GM18909 (cell line): ENCODE results near the gene HEATR9.
"Not testable (repeated sequence)": the region's sequence is repeated elsewhere in the genome, so short reads cannot be mapped to it uniquely, and the experiment has no call there.

Experiments used
- ATAC-seq: cut with Tn5 transposase; IDR thresholded peaks from one replicate; pipeline ENCODE4 v1.9.1; 2021; ENCODE audit warnings: mild to moderate bottlenecking; ENCODE audit not compliant: unreplicated experiment, poor library complexity

The HEATR9 gene, protein sequence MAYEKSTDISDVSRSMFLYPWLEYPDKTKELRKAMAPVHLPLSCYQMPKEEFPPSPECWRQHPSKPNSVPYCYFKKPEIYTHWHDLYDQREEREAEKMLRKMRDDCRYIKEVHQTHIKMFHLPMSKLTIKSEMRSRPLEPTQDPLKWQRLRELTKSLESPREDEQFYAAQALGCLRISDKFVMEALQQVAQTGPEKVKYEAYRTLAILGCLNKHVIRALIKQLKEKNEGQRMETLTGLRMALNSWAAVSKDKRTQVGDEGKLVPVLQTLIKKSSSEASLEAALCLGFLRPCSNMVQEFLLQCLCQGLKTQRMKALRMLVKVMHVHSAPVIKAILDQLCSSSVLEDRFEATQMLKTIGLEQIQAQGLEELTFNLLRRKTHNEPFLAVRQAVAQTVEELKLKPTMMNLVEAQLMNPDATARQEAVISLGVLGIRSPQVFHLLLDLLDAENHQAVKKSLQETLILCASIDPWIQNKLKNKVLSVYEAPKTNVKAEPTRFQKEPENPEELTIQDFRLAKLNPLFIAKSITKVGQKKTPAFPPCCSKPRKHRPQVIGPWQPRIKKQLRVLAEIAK

GRCh38 chr17:35868737-35869136 is at the start of gene HEATR9:
TSS of gene HEATR9 (minus strand) at chr17:35868891. CDS start at chr17:35868742, 149 bp downstream.
- no peak for ATAC-seq

DNA sequence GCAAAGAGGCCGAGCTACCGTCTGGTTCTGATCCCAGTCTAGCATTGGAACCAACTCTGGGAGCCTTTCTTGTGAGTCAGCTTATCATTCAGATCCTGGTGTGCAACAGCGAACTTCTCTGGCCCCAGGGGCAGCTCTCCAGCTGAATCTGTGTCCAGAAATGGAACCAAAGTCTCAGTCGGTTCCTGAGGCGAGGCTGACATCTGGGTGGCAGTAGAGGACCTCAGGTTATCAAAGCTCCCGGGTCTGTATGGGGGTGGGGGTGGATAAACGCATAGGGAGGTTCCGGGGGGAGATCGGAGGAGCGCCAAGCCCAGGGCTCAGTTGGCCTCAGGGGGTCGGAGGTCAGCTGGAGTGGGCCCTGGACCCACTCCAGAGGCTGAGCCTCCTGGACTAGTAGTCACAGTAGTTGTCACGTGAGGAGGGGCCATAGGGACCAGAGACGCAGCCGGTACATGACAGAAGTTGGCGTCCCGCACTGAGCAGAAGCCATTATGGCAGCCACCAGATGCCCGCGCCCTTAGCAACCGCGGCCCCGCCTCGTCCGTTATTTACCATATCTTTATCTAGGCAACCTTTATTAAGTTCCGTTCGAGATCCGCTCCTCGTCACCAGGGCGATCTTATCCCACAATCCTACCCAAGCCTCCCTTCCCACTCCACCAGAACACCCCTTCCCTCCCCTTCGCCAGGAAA is 49.0 kb upstream of the HEATR9 start:
- no peak for ATAC-seq

DNA sequence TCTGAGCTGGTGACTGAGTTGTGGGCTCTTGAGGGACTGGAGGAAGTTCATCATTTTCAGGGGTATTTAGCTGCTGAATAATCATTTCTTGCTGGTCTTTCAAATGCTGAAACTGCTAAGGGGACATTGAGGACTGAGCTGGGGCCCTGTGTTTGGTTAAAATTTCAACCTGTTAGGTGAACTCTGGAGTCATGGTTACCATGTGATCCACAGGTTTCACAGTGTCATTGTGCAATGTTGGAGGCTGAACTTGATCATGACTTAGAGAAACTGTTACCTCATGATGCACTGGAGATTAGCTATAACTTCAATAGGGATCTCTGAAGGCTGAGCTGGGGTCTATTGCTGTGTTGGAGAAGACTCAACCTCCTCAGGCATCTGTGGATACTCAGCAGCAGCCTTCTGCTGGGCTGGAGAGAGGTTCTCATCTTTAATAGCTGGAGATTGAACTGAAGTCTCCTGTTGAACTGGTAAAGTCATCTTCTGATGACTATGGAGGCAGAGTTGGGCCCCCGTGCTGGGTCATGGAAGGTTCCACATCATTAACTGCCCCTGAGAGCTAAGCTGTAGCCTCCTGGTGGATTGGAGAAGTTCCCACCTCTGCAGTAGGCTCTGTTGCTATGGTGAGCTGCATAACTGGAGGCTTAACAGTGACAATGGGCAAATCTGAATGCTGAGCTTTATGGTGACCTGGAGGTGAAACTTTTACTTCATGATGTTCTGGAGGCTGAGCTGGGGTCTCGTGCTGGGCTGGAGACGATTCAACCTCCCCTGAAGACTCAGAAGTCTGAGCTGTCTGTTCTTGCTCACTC is 46.7 kb upstream of the HEATR9 start:
- ATAC-seq: no peak

DNA sequence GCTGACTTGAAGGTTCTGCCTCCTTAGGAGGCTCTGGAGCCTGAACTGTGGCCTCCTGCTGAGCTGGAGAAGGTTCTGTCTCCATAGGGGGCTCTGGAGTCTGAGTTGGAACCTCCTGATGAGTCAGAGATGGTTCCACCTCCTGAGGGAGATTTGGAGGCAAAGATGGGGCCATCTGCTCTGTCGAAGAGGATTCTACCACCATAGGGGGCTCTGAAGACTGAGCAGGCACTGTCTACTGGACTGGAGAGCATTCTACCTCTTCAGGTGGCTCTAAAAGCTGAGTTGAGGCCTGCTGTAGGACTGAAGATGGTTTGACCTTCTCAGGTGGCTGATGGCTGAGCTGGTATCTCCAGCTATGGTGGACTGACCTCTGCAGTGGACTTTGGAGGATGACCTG is 45.7 kb upstream of the HEATR9 start:
- no peak for ATAC-seq

GRCh38 chr17:35913609-35914008 is 44.9 kb upstream of the HEATR9 start:
- no peak for ATAC-seq

DNA sequence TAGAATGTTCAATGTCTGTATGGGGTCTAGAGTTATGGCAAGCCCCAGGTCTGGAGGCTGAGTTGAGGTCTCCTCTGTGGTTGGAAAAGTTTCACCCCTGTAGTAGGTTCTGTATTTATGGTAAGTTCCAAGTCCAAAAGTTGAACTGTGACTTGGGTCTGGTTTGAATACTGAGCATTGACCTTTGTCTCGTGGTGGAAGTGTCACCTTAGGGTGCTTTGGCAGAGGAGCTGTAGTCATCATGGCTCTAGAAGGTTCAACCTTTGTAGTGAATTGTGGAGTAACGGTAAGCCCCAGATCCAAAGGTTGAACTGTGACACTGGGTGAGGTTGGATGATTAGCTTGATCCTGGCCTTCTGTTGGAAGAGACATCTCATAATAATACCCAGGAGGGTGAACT is 44.3 kb upstream of the HEATR9 start:
- ATAC-seq: no peak

DNA sequence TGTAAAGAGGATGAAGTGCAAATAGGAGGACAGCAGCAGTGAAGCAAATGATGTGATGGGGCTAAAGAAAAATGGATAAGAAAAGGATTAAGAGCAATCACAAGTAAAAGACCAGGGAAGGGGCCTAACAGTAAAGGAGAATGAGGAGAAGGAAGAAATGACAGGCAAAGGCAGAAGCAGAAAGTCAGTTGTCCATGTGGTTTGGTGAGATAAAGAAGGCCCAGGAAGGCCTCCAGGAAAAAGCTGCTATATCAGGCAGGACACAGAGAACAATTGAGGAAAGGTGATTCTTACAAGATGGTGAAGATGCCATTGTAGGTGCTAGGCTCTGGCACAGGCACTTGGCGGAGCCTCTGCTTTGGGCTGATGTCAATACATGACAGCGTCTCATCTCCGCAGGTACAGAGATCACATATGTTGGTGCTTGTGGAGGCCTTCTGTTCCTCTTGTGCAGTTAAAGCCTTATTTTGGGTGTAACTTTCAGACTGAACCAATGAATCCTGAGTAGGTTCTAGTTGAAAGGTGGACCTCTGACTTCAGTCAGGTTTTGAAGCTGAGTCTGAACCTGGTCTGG is 43.7 kb upstream of the HEATR9 start:
- ATAC-seq: no peak

- ATAC-seq: no peak
Measured at GRCh38 chr17:35909408-35909807, 40.7 kb upstream of the HEATR9 start.

- ATAC-seq: no peak
Measured at GRCh38 chr17:35907691-35908090, 39.0 kb upstream of the HEATR9 start.

GRCh38 chr17:35906926-35907637 is 38.4 kb upstream of the HEATR9 start:
- no peak for ATAC-seq

DNA sequence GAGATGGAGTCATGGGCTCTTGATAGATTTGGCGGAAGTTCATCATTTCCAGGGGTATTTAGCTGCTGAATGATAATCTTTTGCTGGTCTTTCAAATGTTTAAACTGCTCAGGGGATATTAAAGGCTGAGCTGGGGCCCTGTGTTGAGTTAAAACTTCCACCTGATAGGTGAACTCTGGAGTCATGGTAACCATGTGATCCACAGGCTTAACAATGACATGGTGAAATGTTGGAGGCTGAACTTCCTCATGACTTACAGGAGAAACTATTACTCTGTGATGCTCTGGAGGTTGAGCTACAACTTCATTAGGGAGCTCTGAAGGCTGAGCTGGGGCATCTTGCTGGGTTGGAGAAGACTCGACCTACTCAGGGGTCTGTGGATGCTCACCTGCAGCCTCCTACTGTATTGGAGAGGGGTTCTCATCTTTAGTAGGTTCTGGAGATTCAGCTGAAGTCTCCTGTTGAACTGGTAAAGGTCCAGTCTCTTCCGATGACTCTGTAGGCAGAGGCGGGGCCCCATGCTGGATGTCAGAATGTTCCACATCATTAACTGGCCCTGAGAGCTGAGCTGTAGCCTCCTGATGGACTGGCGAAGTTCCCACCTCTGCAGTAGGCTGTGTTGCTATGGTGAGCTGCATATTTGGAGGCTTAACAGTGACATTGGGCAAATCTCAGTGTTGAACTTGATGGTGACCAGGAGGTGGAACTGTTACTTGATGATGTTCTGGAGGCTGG is 37.7 kb upstream of the HEATR9 start:
- no peak for ATAC-seq

DNA sequence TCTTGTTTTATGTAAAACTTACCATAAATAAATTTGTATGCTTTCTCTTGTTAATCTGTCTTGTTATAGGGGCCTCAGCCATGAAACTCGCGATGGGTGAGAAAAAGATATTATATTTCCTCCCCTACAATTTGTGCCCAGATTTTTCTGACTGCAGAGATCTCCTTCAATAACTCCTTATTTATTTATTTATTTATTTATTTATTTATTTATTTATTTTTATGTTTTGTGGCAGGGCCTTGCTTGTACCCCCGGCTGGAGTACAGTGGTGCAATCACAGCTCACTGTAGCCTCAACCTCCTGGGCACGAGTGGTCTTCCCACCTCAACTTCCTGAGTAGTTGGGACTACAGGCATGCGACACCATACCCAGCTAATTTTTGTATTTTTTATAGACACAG is 34.8 kb upstream of the HEATR9 start:
- ATAC-seq: no peak

DNA sequence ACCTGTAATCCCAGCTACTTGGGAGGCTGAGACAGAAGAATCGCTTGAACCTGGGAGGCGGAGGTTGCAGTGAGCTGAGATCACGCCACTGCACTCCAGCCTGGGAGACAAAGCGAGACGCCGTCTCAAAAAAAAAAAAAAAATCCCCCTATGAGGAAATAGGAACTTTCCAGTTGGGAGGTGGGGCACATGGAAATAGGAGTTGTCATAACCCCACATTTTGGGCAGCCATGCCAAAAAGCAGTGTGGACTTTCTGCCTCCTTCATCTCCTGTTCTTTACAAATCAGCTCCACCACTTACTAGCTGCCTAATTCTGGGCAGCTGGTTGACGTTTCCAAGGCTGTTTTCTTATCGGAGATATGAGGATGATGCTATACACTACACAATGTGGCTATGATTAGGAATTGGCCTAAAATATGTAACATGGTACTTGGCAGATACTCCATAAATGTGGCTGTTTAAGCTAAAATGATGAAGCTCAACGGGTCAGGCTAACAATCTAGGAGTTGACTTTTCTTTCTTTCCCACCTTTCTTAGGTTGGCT is 33.0 kb upstream of the HEATR9 start:
- no peak for ATAC-seq

- no peak for ATAC-seq
Measured at GRCh38 chr17:35900708-35901480, 32.2 kb upstream of the HEATR9 start.

DNA sequence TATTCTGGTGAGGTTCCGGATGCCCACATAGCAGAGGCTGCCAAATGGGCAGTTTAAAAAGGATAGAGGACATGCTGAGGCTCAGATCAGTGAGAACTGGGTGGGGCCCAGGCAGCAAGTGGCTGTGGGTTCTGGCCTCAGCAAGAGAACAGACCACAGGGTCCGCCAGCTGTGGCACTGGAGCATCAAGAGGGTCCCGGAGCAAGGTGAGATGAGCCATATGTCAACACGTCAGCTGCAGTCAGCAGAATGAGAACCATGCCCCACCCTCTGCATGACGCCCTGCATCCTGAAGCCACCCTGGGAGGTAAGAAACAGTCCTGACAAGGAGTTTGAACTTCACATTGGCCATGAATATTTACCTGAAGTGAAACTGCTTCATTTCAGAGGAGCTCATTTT is 31.6 kb upstream of the HEATR9 start:
- ATAC-seq: no peak

DNA sequence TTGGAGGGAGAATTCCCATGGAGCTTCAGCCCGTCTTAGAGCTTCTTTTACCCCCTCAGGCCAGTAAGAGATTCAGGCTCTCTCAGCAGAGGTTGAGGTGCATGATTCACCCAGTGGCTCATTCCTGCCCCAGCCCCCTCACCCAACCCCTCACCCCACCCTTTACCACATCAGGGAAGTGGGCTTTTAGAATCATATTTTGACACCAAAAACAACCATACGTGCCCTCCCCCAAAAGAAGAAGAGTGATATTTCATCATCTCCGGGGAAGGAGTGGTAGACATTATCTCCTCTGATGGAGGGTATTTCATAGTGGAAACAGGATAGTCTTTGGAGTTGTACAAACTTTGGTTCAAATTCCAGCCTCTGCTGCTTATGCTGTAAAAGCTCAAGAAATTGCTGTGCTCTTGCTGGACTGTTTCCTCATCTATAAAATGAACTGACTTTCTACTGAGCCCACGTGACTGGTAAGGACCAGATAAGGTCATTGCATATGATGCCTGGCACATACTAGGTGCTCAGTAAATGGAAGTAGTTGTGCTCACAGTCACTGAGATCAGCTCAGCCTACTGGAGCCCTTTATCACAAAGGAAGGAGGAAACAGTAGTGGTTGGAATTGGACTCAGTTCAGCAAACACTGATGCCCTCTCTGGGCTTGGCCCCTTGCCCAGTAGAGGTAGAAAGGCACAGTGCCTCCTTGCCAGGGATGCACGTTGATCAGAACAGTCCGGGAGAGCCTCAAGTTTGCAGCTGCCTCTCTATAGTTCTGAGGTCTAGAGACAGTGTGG is 29.8 kb upstream of the HEATR9 start:
- no peak for ATAC-seq

- ATAC-seq: not testable (repeated sequence)
Measured at GRCh38 chr17:35897772-35898171, 29.1 kb upstream of the HEATR9 start.
